ENCODE measurements around the gene PPAN. TPM values are rescaled to one million over a fixed set of nuclear protein-coding genes. Genes with fewer than 3 reads are reported as not detected.

The PPAN gene
- total and polyA plus RNA-seq, 8 donors = 22.6 to 49.8 (median 28.5) TPM

DNA sequence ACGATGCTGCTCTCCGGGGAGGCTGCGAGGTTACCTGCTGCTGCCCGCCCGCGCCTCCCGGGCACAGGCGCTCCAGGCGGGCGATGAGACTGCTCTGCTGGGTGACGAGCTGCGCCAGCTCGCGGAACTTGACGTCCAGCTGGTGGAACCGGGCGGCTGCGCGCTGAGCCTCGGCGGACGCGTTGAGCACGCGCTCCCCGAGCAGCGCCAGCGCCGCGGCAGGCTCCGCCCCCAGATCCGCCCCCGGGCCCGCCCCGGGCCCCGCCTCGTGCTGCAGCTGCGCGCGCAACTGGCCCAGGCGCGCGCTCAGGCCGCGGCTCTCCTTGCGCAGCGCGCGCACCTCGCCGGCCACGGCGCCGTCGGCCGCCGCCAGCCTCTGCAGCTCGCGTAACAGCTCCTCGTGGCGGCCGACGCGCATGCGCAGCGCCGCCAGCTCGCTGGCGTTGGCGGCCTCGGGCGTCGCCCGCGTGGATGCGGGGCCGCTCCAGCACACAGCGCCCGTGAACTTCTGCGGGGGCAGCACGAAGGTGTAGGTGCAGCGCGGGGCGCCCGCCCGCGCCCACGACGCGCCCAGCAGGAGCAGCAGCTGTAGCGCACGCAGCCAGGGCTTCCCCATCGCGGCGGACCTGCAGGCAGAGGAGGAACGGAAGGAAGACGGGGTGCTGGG lies 10.1 kb upstream of the PPAN start:
- ATAC-seq = peak; percentile 91
- Histone ChIP-seq H3K27me3 (no peaks in the 10 kb centered on the region), H3K4me1 (peaks cover 3 to 14% of the 10 kb centered on the region in 2 donors), H3K27ac (peak overlapping the region; percentile 79 to 90), H3K9me3 (no peaks in the 10 kb centered on the region), H3K4me3 (peak overlapping the region; percentile 48 to 55), H3K36me3 (peaks cover 0 to 28% of the 10 kb centered on the region in 2 donors)
- DNase-seq = peak; percentile 87 to 98 (median 92)
- TF ChIP-seq, protein P1, sequence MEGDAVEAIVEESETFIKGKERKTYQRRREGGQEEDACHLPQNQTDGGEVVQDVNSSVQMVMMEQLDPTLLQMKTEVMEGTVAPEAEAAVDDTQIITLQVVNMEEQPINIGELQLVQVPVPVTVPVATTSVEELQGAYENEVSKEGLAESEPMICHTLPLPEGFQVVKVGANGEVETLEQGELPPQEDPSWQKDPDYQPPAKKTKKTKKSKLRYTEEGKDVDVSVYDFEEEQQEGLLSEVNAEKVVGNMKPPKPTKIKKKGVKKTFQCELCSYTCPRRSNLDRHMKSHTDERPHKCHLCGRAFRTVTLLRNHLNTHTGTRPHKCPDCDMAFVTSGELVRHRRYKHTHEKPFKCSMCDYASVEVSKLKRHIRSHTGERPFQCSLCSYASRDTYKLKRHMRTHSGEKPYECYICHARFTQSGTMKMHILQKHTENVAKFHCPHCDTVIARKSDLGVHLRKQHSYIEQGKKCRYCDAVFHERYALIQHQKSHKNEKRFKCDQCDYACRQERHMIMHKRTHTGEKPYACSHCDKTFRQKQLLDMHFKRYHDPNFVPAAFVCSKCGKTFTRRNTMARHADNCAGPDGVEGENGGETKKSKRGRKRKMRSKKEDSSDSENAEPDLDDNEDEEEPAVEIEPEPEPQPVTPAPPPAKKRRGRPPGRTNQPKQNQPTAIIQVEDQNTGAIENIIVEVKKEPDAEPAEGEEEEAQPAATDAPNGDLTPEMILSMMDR (IDR thresholded peaks at IDR 0.05) = no peak
- intact Hi-C loops (cut with DNase I) = no loop called here

DNA sequence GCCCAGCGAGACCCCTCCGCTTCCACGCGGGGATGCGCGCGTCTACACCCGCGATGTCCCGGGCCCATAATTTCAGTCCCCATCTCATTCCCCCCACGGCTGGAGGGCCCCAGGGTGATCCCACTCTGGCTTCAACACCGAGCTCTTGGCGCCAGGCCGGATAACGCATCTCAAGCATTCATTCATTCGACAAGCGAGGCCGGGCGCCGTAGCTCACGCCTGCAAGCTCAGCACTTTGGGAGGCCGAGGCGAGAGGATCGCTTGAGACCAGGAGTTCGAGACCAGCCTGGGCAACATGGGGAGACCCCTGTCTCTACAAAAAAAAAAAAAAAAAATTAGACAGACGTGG lies 9.6 kb upstream of the PPAN start:
- H3K27ac ChIP-seq = peak overlapping the region; percentile 79 to 90
- no peak for DNase-seq

DNA sequence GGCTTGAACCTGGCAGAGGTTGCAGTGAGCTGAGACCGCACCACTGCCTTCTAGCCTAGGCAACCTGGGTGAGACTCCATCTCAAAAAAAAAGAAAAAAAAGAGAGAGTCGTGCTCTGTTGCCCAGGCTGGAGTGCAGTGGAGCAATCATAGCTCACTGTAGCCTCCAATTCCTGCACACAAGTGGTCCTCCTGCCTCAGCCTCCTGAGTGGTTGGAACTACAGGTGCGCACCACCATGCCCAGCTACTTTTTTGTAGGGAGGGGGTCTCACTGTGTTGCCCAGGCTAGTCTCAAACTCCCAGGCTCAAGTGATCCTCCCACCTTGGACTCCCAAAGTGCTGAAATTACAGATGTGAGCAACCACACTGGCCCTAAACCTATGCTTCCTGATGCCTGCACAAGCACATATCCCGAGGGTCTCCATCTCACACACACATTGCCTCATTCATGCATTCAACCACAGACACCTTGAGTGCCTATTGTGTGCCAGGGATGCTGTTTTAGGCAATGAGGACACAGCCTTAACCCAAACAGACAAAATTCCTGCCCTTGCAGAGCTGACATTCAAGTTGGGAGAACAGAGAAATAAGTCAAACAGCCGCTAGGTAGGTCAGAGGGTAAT lies 5.9 kb upstream of the PPAN start:
- no peaks in the 10 kb centered on the region for H3K27me3 ChIP-seq
- H3K4me3 ChIP-seq = no peak overlapping the region
- no peak for ATAC-seq
- TF ChIP-seq, protein P1 (IDR thresholded peaks at IDR 0.05) = no peak
- peaks cover 3 to 36% of the 10 kb centered on the region in 2 donors for H3K4me1 ChIP-seq
- no peak overlapping the region for H3K27ac ChIP-seq
- intact Hi-C loops (cut with DNase I) = no loop called here
- DNase-seq = no peak
- no peaks in the 10 kb centered on the region for H3K9me3 ChIP-seq
- H3K36me3 ChIP-seq = no peaks in the 10 kb centered on the region

More for the DNA sequence above, 9.6 kb upstream of the PPAN start:
- H3K27me3 ChIP-seq = no peaks in the 10 kb centered on the region
- ATAC-seq = peak; percentile 5
- peaks cover 0 to 23% of the 10 kb centered on the region in 2 donors for H3K36me3 ChIP-seq
- intact Hi-C loops (cut with DNase I) = no loop called here
- peaks cover 3 to 19% of the 10 kb centered on the region in 2 donors for H3K4me1 ChIP-seq
- H3K4me3 ChIP-seq = peak overlapping the region; percentile 48 to 55
- H3K9me3 ChIP-seq = no peaks in the 10 kb centered on the region
- TF ChIP-seq, protein P1 (IDR thresholded peaks at IDR 0.05) = no peak

DNA sequence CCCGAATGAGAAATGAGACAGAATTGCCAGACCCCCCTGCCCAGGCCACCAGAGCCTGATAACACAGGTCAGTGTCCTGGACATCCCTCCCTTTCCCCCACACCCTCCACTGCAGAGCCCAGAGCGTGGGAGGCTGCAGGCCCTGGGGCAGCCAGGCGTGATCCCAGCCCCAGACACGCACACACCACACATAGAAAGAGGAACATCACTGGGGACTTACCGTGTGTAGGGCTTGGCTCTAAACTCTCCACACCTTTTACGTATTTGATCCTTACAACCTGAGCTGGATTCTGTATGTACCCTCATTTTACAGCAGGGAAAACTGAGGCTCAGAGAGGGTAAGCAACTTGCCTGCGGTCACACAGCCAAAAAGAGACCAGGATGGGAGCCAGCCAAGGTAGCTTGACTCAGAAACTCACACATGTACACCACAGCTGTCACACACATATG lies 3.4 kb upstream of the PPAN start:
- DNase-seq (peak in 1 of 4 donors; percentile 39), ATAC-seq (no peak)
- H3K36me3 ChIP-seq = peaks cover 0 to 5% of the 10 kb centered on the region in 2 donors
- peak overlapping the region in 1 of 2 donors; percentile 63 for H3K27ac ChIP-seq
- TF ChIP-seq, protein P1 (IDR thresholded peaks at IDR 0.05) = no peak
- H3K9me3 ChIP-seq = no peaks in the 10 kb centered on the region
- intact Hi-C loops (cut with DNase I) = no loop called here
- H3K4me1 ChIP-seq = peaks cover 11 to 46% of the 10 kb centered on the region in 2 donors
- H3K4me3 ChIP-seq = no peak overlapping the region
- H3K27me3 ChIP-seq = no peaks in the 10 kb centered on the region

DNA sequence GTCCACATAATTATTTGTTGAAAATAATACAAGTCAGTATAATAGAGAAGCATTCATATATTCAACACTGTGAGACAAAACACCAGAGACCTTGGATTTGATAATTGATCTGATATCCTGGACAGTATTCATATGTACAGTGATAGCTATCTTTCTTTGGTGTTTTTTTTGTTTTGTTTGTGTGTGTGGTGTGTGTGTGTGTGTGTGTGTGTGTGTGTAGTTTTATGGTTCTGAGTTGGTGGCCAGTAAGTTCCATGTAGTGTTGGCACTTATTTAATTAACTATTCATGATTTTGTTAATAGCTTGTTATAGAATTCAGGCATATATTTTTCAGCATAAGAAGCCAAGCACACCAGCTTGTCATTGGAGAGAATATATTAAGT lies 2.0 kb upstream of the PPAN start:
- Histone ChIP-seq H3K27ac (no peak overlapping the region), H3K36me3 (peaks cover 0 to 19% of the 10 kb centered on the region in 2 donors), H3K4me1 (peaks cover 11 to 54% of the 10 kb centered on the region in 2 donors), H3K27me3 (no peaks in the 10 kb centered on the region), H3K9me3 (no peaks in the 10 kb centered on the region), H3K4me3 (no peak overlapping the region)
- ATAC-seq (no peak), DNase-seq (no peak)
- TF ChIP-seq, protein P1 (IDR thresholded peaks at IDR 0.05) = no peak
- intact Hi-C loops (cut with DNase I) = no loop called here

All from left lung (tissue), 10 donors.